ENCODE data around the gene EGR4. TPM values are rescaled to one million over a fixed set of nuclear protein-coding genes. Genes with fewer than 3 reads are reported as not detected.
"Not testable (repeated sequence)": the region's sequence is repeated elsewhere in the genome, so short reads cannot be mapped to it uniquely, and the experiment has no call there.

Gene EGR4
- total and polyA plus RNA-seq, 2 donors: 0.05 to 0.14 TPM

GRCh38 chr2:73267008-73267407 is 26.3 kb downstream of the EGR4 start:
- 98% methylated on average over 4 of the region's 4 CpGs for WGBS
- Histone ChIP-seq H3K36me3 (ENCODE audit: control insufficient read depth in 2 of 2, insufficient read depth in 2 of 2, low read length in 1 of 2) (peaks cover 3 to 14% of the 10 kb centered on the region in 2 donors), H3K4me1 (ENCODE audit: control insufficient read depth in 2 of 2, insufficient read depth in 2 of 2, low read length in 2 of 2) (peaks cover 4 to 5% of the 10 kb centered on the region in 2 donors), H3K27me3 (ENCODE audit: control insufficient read depth in 2 of 2, insufficient read depth in 1 of 2, low read length in 1 of 2) (peaks cover 0 to 2% of the 10 kb centered on the region in 2 donors), H3K9me3 (ENCODE audit: control insufficient read depth in 2 of 2, insufficient read depth in 1 of 2, low read length in 1 of 2) (no peaks in the 10 kb centered on the region), H3K4me3 (ENCODE audit: low read length in 2 of 2) (no peak overlapping the region), H3K27ac (ENCODE audit: low read depth in 1 of 2, low read length in 1 of 2) (no peak overlapping the region)
- no peak for DNase-seq (ENCODE audit: low read depth in 6 of 9, low spot score in 9 of 9)

- no peak overlapping the region for H3K27ac ChIP-seq (ENCODE audit: low read depth in 1 of 2, low read length in 1 of 2)
- DNase-seq (ENCODE audit: low read depth in 6 of 9, low spot score in 9 of 9): no peak
- H3K27me3 ChIP-seq (ENCODE audit: control insufficient read depth in 2 of 2, insufficient read depth in 1 of 2, low read length in 1 of 2): peaks cover 0 to 2% of the 10 kb centered on the region in 2 donors
- peaks cover 3 to 14% of the 10 kb centered on the region in 2 donors for H3K36me3 ChIP-seq (ENCODE audit: control insufficient read depth in 2 of 2, insufficient read depth in 2 of 2, low read length in 1 of 2)
- H3K4me3 ChIP-seq (ENCODE audit: low read length in 2 of 2): no peak overlapping the region
- peaks cover 4 to 5% of the 10 kb centered on the region in 2 donors for H3K4me1 ChIP-seq (ENCODE audit: control insufficient read depth in 2 of 2, insufficient read depth in 2 of 2, low read length in 2 of 2)
- 97% methylated on average over 26 of the region's 26 CpGs for WGBS
- no peaks in the 10 kb centered on the region for H3K9me3 ChIP-seq (ENCODE audit: control insufficient read depth in 2 of 2, insufficient read depth in 1 of 2, low read length in 1 of 2)
These were observed 27.1 kb downstream of the EGR4 start for GRCh38 chr2:73266061-73266901.

DNA sequence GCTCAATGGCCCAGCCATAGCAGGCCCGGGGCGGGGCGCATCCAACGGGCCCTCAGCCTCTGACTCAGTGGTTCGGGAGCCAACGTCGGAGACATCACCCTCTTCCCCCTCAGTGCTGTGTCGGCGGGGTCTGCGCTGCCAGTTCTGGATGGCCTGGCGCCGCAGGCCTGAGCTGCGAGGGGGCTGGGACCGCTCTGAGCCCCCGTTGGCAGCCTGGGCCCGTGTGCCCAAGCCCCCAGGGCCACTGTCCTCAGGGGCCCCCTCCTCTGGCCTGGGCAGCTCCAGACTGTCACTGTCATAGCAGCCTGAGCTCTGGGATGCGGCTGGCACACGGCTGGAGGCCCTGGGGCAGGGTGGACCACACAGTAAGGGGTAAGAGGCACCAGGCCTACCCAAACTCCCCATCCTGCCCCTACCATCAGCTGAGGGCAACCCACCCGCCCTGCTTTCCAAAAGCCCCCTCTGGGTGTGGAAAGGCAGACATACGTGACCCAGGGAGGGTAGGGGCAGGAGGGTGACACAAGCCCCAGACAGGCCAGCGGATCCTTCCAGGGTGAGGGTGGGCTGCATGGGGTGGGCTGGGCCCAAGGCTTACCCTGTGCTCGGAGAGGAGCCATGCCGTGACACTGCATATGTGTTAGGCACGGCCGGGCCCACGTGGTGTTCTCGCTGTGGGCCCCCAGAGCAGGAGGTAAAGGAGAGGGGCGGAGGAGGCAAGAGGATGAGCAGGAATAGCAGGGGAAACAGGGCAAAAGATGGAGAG is 27.9 kb downstream of the EGR4 start:
- H3K4me1 ChIP-seq (ENCODE audit: control insufficient read depth in 2 of 2, insufficient read depth in 2 of 2, low read length in 2 of 2): peaks cover 4 to 5% of the 10 kb centered on the region in 2 donors
- peaks cover 0 to 2% of the 10 kb centered on the region in 2 donors for H3K27me3 ChIP-seq (ENCODE audit: control insufficient read depth in 2 of 2, insufficient read depth in 1 of 2, low read length in 1 of 2)
- H3K27ac ChIP-seq (ENCODE audit: low read depth in 1 of 2, low read length in 1 of 2): no peak overlapping the region
- DNase-seq (ENCODE audit: low read depth in 6 of 9, low spot score in 9 of 9): no peak
- WGBS: 97% methylated on average over 28 of the region's 28 CpGs
- peaks cover 4 to 16% of the 10 kb centered on the region in 2 donors for H3K36me3 ChIP-seq (ENCODE audit: control insufficient read depth in 2 of 2, insufficient read depth in 2 of 2, low read length in 1 of 2)
- H3K9me3 ChIP-seq (ENCODE audit: control insufficient read depth in 2 of 2, insufficient read depth in 1 of 2, low read length in 1 of 2): no peaks in the 10 kb centered on the region
- no peak overlapping the region for H3K4me3 ChIP-seq (ENCODE audit: low read length in 2 of 2)

DNA sequence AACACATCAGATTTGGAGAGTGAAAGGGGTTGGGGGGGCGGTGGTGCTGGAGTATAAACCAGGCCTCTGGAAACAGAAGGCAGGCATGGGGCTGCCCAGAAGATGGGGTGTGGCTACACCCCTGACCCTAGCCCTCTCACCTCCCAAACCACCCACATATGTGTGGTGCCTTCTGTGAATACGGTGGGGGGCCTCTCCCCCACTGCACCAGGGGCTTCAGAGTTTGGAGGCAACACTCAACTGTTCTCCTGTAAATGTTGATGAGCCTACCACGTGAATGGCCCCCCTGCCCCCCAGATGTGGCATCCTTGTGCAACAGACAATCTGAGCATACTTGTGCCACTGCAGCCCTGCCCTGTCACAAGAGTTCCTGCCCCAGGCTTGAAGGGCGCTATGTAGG is 28.6 kb downstream of the EGR4 start:
- Histone ChIP-seq H3K36me3 (ENCODE audit: control insufficient read depth in 2 of 2, insufficient read depth in 2 of 2, low read length in 1 of 2) (peaks cover 6 to 22% of the 10 kb centered on the region in 2 donors), H3K9me3 (ENCODE audit: control insufficient read depth in 2 of 2, insufficient read depth in 1 of 2, low read length in 1 of 2) (no peaks in the 10 kb centered on the region), H3K27me3 (ENCODE audit: control insufficient read depth in 2 of 2, insufficient read depth in 1 of 2, low read length in 1 of 2) (peaks cover 0 to 2% of the 10 kb centered on the region in 2 donors), H3K4me3 (ENCODE audit: low read length in 2 of 2) (no peak overlapping the region), H3K27ac (ENCODE audit: low read depth in 1 of 2, low read length in 1 of 2) (no peak overlapping the region), H3K4me1 (ENCODE audit: control insufficient read depth in 2 of 2, insufficient read depth in 2 of 2, low read length in 2 of 2) (peaks cover 2 to 5% of the 10 kb centered on the region in 2 donors)
- 97% methylated on average over 4 of the region's 4 CpGs for WGBS
- no peak for DNase-seq (ENCODE audit: low read depth in 6 of 9, low spot score in 9 of 9)

GRCh38 chr2:73264332-73264606 is 29.1 kb downstream of the EGR4 start:
- peaks cover 10 to 27% of the 10 kb centered on the region in 2 donors for H3K36me3 ChIP-seq (ENCODE audit: control insufficient read depth in 2 of 2, insufficient read depth in 2 of 2, low read length in 1 of 2)
- DNase-seq (ENCODE audit: low read depth in 6 of 9, low spot score in 9 of 9): no peak
- H3K4me3 ChIP-seq (ENCODE audit: low read length in 2 of 2): no peak overlapping the region
- H3K4me1 ChIP-seq (ENCODE audit: control insufficient read depth in 2 of 2, insufficient read depth in 2 of 2, low read length in 2 of 2): peaks cover 0 to 3% of the 10 kb centered on the region in 2 donors
- no peaks in the 10 kb centered on the region for H3K9me3 ChIP-seq (ENCODE audit: control insufficient read depth in 2 of 2, insufficient read depth in 1 of 2, low read length in 1 of 2)
- H3K27me3 ChIP-seq (ENCODE audit: control insufficient read depth in 2 of 2, insufficient read depth in 1 of 2, low read length in 1 of 2): peaks cover 0 to 2% of the 10 kb centered on the region in 2 donors
- H3K27ac ChIP-seq (ENCODE audit: low read depth in 1 of 2, low read length in 1 of 2): no peak overlapping the region
- 98% methylated on average over 15 of the region's 15 CpGs for WGBS

DNA sequence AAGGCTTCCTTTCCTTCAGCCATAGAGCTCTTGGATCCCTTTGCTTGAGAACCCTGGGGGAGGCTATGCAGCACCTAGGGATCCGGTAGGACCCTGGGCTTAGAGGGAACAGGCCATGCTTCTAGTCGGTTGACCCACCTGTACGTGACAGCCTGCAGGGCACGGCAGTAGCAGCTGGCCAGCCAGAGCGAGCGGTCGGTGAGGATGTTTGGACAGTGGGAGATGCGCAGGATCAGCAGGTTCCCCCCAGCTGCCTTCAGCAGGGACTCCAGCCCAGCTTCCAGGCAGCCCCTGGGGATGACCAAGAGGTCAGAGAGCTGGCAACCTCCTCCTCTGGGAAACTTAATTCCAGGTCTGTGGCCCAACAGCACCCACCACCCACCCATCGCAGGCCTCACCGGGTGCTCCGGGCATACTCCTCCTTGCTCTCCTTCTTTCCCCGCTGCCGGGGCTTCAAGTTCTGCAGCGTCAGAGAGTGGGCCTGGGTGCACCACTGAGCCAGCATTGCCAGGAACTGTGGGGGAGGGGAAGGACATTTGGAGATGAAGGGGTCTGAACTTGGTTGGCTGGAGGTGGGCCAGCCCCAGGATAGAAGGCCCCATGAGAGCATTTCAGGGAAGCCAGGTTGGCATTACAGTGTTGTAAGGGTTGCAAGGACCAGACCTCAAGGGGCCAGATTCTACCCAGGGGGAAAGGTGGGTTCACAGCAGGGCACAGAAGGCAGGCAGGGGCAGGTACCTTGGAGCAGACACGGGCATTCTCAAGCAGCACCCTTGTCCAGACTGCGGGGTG is 29.6 kb downstream of the EGR4 start:
- Histone ChIP-seq H3K27me3 (ENCODE audit: control insufficient read depth in 2 of 2, insufficient read depth in 1 of 2, low read length in 1 of 2) (peaks cover 0 to 2% of the 10 kb centered on the region in 2 donors), H3K27ac (ENCODE audit: low read depth in 1 of 2, low read length in 1 of 2) (no peak overlapping the region), H3K4me1 (ENCODE audit: control insufficient read depth in 2 of 2, insufficient read depth in 2 of 2, low read length in 2 of 2) (no peaks in the 10 kb centered on the region), H3K36me3 (ENCODE audit: control insufficient read depth in 2 of 2, insufficient read depth in 2 of 2, low read length in 1 of 2) (peaks cover 15 to 32% of the 10 kb centered on the region in 2 donors), H3K4me3 (ENCODE audit: low read length in 2 of 2) (no peak overlapping the region), H3K9me3 (ENCODE audit: control insufficient read depth in 2 of 2, insufficient read depth in 1 of 2, low read length in 1 of 2) (no peaks in the 10 kb centered on the region)
- 98% methylated on average over 16 of the region's 16 CpGs for WGBS
- DNase-seq (ENCODE audit: low read depth in 6 of 9, low spot score in 9 of 9): no peak

- DNase-seq (ENCODE audit: low read depth in 6 of 9, low spot score in 9 of 9); H3K9me3 ChIP-seq (ENCODE audit: control insufficient read depth in 2 of 2, insufficient read depth in 1 of 2, low read length in 1 of 2); H3K4me1 ChIP-seq (ENCODE audit: control insufficient read depth in 2 of 2, insufficient read depth in 2 of 2, low read length in 2 of 2); H3K27ac ChIP-seq (ENCODE audit: low read depth in 1 of 2, low read length in 1 of 2); H3K27me3 ChIP-seq (ENCODE audit: control insufficient read depth in 2 of 2, insufficient read depth in 1 of 2, low read length in 1 of 2); H3K4me3 ChIP-seq (ENCODE audit: low read length in 2 of 2): not testable (repeated sequence)
- peaks cover 21 to 35% of the 10 kb centered on the region in 2 donors for H3K36me3 ChIP-seq (ENCODE audit: control insufficient read depth in 2 of 2, insufficient read depth in 2 of 2, low read length in 1 of 2)
- 97% methylated on average over 18 of the region's 18 CpGs for WGBS
These were observed 30.5 kb downstream of the EGR4 start for GRCh38 chr2:73262691-73263429.

DNA sequence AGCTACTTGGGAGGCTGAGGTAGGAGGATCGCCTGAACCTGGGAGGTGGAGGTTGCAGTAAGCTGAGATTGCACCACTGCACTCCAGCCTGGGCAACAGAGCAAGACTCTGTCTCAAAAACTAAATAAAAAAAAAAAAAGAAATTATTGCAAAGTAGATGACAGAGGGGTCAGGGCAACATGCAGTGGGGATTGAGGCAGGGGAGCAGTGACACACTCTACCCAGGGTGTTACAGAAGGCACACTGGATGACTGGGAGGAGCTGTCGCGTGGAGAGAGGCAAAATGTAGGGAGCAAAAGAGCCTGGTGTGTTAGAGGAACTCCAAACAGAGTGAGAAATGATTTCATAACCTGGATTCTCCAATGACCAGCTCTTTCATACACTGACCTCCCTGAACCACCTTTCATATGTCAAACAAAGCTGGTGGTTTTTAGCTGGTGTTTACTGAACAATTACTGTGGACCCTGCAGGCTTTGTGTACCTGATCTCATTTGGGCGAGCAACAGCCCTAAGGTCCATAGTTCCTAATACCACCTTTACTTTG is 31.2 kb downstream of the EGR4 start:
- Histone ChIP-seq H3K36me3 (ENCODE audit: control insufficient read depth in 2 of 2, insufficient read depth in 2 of 2, low read length in 1 of 2) (peaks cover 21 to 35% of the 10 kb centered on the region in 2 donors), H3K4me3 (ENCODE audit: low read length in 2 of 2) (no peak overlapping the region), H3K9me3 (ENCODE audit: control insufficient read depth in 2 of 2, insufficient read depth in 1 of 2, low read length in 1 of 2) (no peaks in the 10 kb centered on the region), H3K27me3 (ENCODE audit: control insufficient read depth in 2 of 2, insufficient read depth in 1 of 2, low read length in 1 of 2) (no peaks in the 10 kb centered on the region), H3K27ac (ENCODE audit: low read depth in 1 of 2, low read length in 1 of 2) (no peak overlapping the region), H3K4me1 (ENCODE audit: control insufficient read depth in 2 of 2, insufficient read depth in 2 of 2, low read length in 2 of 2) (no peaks in the 10 kb centered on the region)
- 98% methylated on average over 4 of the region's 4 CpGs for WGBS
- DNase-seq (ENCODE audit: low read depth in 6 of 9, low spot score in 9 of 9): no peak

Measured in thymus (tissue), 11 donors.